ENCODE results near the gene TMEM151B.
"Not testable (repeated sequence)": the region's sequence is repeated elsewhere in the genome, so short reads cannot be mapped to it uniquely, and the experiment has no call there.

The TMEM151B gene

GRCh38 chr6:44342489-44342888 is 72.2 kb downstream of the TMEM151B start, which contains the start of gene SPATS1:
Gene SPATS1, plus strand, starts transcription at chr6:44342650. Its CDS starts 446 bp downstream, at chr6:44343096.
- DNase-seq: no peak
- Histone ChIP-seq H3F3A (ENCODE audit: insufficient read depth, low read length) (no peaks in the 10 kb centered on the region), H3K36me3 (replicated peaks; ENCODE audit: insufficient read depth, low read length) (no peaks in the 10 kb centered on the region), H3K27me3 (replicated peaks; ENCODE audit: insufficient read depth, low read length) (no peaks in the 10 kb centered on the region), H2AFZ (ENCODE audit: low read length) (no peak within 1 kb of the TSS), H4K20me1 (ENCODE audit: insufficient read depth, low read length) (no peaks in the 10 kb centered on the region), H3K79me2 (ENCODE audit: low read length) (no peaks in the 10 kb centered on the region), H3K9ac (ENCODE audit: low read length) (no peak within 1 kb of the TSS), H3K9me3 (replicated peaks; ENCODE audit: insufficient read depth, low read length) (no peaks in the 10 kb centered on the region), H3K4me2 (ENCODE audit: low read depth, low read length) (no peak within 1 kb of the TSS), H3K27ac (ENCODE audit: low read length) (no peak within 1 kb of the TSS), H3K4me1 (ENCODE audit: low read length) (no peaks in the 10 kb centered on the region), H3K4me3 (ENCODE audit: low read length) (no peak within 1 kb of the TSS), H3K9me2 (replicated peaks; ENCODE audit: insufficient read depth, low read length) (no peaks in the 10 kb centered on the region)
- TF ChIP-seq EZH2 (optimal IDR thresholded peaks at IDR 0.05; ENCODE audit: low read depth, low read length) (no peak), CTCF (IDR thresholded peaks at IDR 0.05; ENCODE audit: low read length) (no peak), EZH2phosphoT487 (IDR thresholded peaks at IDR 0.05; ENCODE audit: low read length) (no peak)

- not testable (repeated sequence) for H4K20me1 ChIP-seq (ENCODE audit: insufficient read depth, low read length); DNase-seq; H3K27ac ChIP-seq (ENCODE audit: low read length); H3K4me3 ChIP-seq (ENCODE audit: low read length); H3K9me3 ChIP-seq (replicated peaks; ENCODE audit: insufficient read depth, low read length); H3K36me3 ChIP-seq (replicated peaks; ENCODE audit: insufficient read depth, low read length); H3K4me2 ChIP-seq (ENCODE audit: low read depth, low read length); H3K79me2 ChIP-seq (ENCODE audit: low read length); H3F3A ChIP-seq (ENCODE audit: insufficient read depth, low read length); H2AFZ ChIP-seq (ENCODE audit: low read length); H3K4me1 ChIP-seq (ENCODE audit: low read length); H3K27me3 ChIP-seq (replicated peaks; ENCODE audit: insufficient read depth, low read length); H3K9me2 ChIP-seq (replicated peaks; ENCODE audit: insufficient read depth, low read length); H3K9ac ChIP-seq (ENCODE audit: low read length)
Measured at GRCh38 chr6:44346818-44347217, 76.6 kb downstream of the TMEM151B start.

- TF ChIP-seq CTCF (IDR thresholded peaks at IDR 0.05; ENCODE audit: low read length) (no peak), EZH2phosphoT487 (IDR thresholded peaks at IDR 0.05; ENCODE audit: low read length) (no peak)
- no peak overlapping the region for H3K4me3 ChIP-seq (ENCODE audit: low read length)
- DNase-seq: no peak
- H3K9ac ChIP-seq (ENCODE audit: low read length): no peak overlapping the region
- no peak overlapping the region for H3K4me2 ChIP-seq (ENCODE audit: low read depth, low read length)
- H4K20me1 ChIP-seq (ENCODE audit: insufficient read depth, low read length): no peaks in the 10 kb centered on the region
- no peaks in the 10 kb centered on the region for H3K79me2 ChIP-seq (ENCODE audit: low read length)
- no peaks in the 10 kb centered on the region for H3K9me3 ChIP-seq (replicated peaks; ENCODE audit: insufficient read depth, low read length)
- no peak overlapping the region for H3K27ac ChIP-seq (ENCODE audit: low read length)
- H3K27me3 ChIP-seq (replicated peaks; ENCODE audit: insufficient read depth, low read length): no peaks in the 10 kb centered on the region
- H3K9me2 ChIP-seq (replicated peaks; ENCODE audit: insufficient read depth, low read length): no peaks in the 10 kb centered on the region
- no peaks in the 10 kb centered on the region for H3F3A ChIP-seq (ENCODE audit: insufficient read depth, low read length)
- no peak overlapping the region for H2AFZ ChIP-seq (ENCODE audit: low read length)
- no peaks in the 10 kb centered on the region for H3K4me1 ChIP-seq (ENCODE audit: low read length)
- H3K36me3 ChIP-seq (replicated peaks; ENCODE audit: insufficient read depth, low read length): no peaks in the 10 kb centered on the region
Measured at GRCh38 chr6:44349904-44350649, 79.8 kb downstream of the TMEM151B start.

GRCh38 chr6:44350650-44350994 is 80.4 kb downstream of the TMEM151B start:
- not testable (repeated sequence) for H3K9me2 ChIP-seq (replicated peaks; ENCODE audit: insufficient read depth, low read length); H2AFZ ChIP-seq (ENCODE audit: low read length); H3K9me3 ChIP-seq (replicated peaks; ENCODE audit: insufficient read depth, low read length); H3K4me1 ChIP-seq (ENCODE audit: low read length); H3K4me2 ChIP-seq (ENCODE audit: low read depth, low read length); H3K27me3 ChIP-seq (replicated peaks; ENCODE audit: insufficient read depth, low read length); H3K27ac ChIP-seq (ENCODE audit: low read length); H4K20me1 ChIP-seq (ENCODE audit: insufficient read depth, low read length); DNase-seq; H3K79me2 ChIP-seq (ENCODE audit: low read length); H3K4me3 ChIP-seq (ENCODE audit: low read length); H3K9ac ChIP-seq (ENCODE audit: low read length); H3F3A ChIP-seq (ENCODE audit: insufficient read depth, low read length); H3K36me3 ChIP-seq (replicated peaks; ENCODE audit: insufficient read depth, low read length)

All from MM.1S (cell line).